ENCODE measurements around the gene GPX8. TPM values are rescaled to one million over a fixed set of nuclear protein-coding genes. Genes with fewer than 3 reads are reported as not detected.

The GPX8 gene
- total RNA-seq, 4 donors from 2014 or later: 2.0 to 4.0 (median 2.6) TPM

DNA sequence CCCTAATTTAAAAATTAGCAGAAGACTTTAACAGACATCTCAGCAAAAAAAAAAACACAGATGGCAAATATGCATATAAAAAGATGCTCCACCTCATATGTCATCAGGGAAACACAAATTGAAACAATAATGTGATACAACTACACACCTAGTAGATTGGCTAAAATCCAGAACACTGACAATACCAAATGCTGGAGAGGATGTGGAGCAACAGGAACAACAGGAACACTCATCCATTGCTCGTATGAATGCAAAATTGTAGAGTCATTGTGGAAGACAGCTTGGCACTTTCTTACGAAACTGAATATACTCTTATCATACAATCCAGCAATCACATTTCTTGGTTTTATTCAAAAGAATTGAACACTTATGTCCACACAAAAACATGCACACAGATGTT, 45.0 kb downstream of the GPX8 start:
- ATAC-seq (no peak), DNase-seq (no peak)
- Histone ChIP-seq H3K4me3 (no peak overlapping the region), H3K36me3 (no peaks in the 10 kb centered on the region), H3K4me1 (no peaks in the 10 kb centered on the region), H3K9me3 (no peaks in the 10 kb centered on the region), H3K27me3 (peaks cover 0 to 1% (median 0%) of the 10 kb centered on the region in 3 donors), H3K27ac (no peak overlapping the region)
- intact Hi-C loops (cut with DNase I; ENCODE audit: low total_unique reads): no loop called here
- in situ Hi-C loops (cut with MboI; ENCODE audit: low sequenced_read_pairs in 4 of 4): no loop called here
- TF ChIP-seq, protein P1, sequence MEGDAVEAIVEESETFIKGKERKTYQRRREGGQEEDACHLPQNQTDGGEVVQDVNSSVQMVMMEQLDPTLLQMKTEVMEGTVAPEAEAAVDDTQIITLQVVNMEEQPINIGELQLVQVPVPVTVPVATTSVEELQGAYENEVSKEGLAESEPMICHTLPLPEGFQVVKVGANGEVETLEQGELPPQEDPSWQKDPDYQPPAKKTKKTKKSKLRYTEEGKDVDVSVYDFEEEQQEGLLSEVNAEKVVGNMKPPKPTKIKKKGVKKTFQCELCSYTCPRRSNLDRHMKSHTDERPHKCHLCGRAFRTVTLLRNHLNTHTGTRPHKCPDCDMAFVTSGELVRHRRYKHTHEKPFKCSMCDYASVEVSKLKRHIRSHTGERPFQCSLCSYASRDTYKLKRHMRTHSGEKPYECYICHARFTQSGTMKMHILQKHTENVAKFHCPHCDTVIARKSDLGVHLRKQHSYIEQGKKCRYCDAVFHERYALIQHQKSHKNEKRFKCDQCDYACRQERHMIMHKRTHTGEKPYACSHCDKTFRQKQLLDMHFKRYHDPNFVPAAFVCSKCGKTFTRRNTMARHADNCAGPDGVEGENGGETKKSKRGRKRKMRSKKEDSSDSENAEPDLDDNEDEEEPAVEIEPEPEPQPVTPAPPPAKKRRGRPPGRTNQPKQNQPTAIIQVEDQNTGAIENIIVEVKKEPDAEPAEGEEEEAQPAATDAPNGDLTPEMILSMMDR (IDR thresholded peaks at IDR 0.05 in 4 of 5, conservative IDR thresholded peaks at IDR 0.05 in 1 of 5): no peak
- TF ChIP-seq POLR2A (IDR thresholded peaks at IDR 0.05): no peak

DNA sequence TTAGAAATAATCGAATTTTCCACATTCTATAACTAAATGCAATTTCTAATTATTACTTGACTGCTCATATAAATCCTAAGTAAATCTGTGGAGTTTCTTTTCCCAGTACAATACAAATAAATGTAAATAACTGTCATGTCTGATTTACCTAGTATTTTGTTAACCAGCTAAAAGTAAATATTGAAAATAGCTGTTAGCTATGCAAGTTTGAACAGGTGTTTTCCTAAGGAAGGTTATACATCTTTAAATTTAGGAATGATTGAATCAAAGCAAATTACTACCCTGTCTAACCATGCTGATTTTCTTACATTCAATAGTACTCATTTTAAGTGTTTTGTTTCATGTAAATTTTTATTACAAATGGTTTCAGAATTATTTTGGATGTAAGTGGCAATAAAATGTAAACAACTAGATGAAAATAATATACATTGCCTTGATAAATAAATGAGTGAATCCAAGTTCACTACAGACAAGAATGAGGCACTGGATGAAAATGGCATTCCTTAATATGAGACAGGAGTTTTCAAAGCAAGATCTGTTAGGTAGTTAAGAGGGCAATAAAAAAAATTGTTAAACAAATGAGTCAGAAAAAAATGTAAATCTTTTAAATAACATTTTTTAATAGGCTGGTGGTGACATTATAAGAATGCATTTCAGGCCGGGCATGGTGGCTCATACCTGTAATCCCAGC, 51.4 kb downstream of the GPX8 start:
- intact Hi-C loops (cut with DNase I; ENCODE audit: low total_unique reads): no loop called here
- TF ChIP-seq, protein P1 (IDR thresholded peaks at IDR 0.05 in 4 of 5, conservative IDR thresholded peaks at IDR 0.05 in 1 of 5): no peak
- no peak for TF ChIP-seq POLR2A (IDR thresholded peaks at IDR 0.05)

More for the DNA sequence above, 51.4 kb downstream of the GPX8 start:
- no peaks in the 10 kb centered on the region for H3K9me3 ChIP-seq
- H3K27ac ChIP-seq: no peak overlapping the region
- no peaks in the 10 kb centered on the region for H3K27me3 ChIP-seq
- DNase-seq (no peak), ATAC-seq (no peak)
- H3K4me3 ChIP-seq: no peak overlapping the region
- no peaks in the 10 kb centered on the region for H3K4me1 ChIP-seq
- in situ Hi-C loops (cut with MboI; ENCODE audit: low sequenced_read_pairs in 4 of 4): no loop called here
- H3K36me3 ChIP-seq: no peaks in the 10 kb centered on the region

MicroRNAs encoded within 50 kb of the gene (microRNA counts, 767-probe panel; counts per million panel counts)
- microRNA hsa-miR-449a (356 to 448 counts per million in 2 donors), microRNA hsa-miR-449b-5p (356 to 448 counts per million in 2 donors), microRNA hsa-miR-449c-5p (356 to 448 counts per million in 2 donors)

Small RNAs within 50 kb of the gene (microRNA-seq; reads per million reads assigned to microRNA genes)
- 5.1 to 8.3 reads per million in 2 donors for gene MIR449A (ENCODE audit: borderline replicate concordance in 2 of 2)
- 0 reads per million in 2 donors for gene MIR449B (ENCODE audit: borderline replicate concordance in 2 of 2)
- 0 reads per million in 2 donors for gene MIR449C (ENCODE audit: borderline replicate concordance in 2 of 2)

Other genes starting within 250 kb of the GPX8 start
- under 1 TPM in 2 of 4 donors, not detected in 2; 0.12 to 0.46 TPM for gene ESM1, start 174.6 kb upstream of the GPX8 start, total RNA-seq
- gene GZMK, start 135.9 kb upstream of the GPX8 start, total RNA-seq: under 1 TPM in 2 of 4 donors, not detected in 2; 0.24 to 0.36 TPM
- gene GZMA, start 57.5 kb upstream of the GPX8 start, total RNA-seq: not detected
- gene CDC20B, start 13.0 kb downstream of the GPX8 start, total RNA-seq: not detected
- gene MCIDAS, start 67.1 kb downstream of the GPX8 start, total RNA-seq: not detected
- not detected for gene CCNO, start 73.4 kb downstream of the GPX8 start, total RNA-seq
- 10 to 100 TPM; 33.1 to 44.6 (median 41.0) TPM for gene DHX29, start 147.5 kb downstream of the GPX8 start, total RNA-seq
- 100 to 1,000 TPM in 2 of 4 donors, 10 to 100 TPM in 2; 92.4 to 124 (median 109) TPM for gene MTREX, start 147.8 kb downstream of the GPX8 start, total RNA-seq